HG03442 (cell line): ENCODE measurements around the gene DOK6.
A peak's percentile ranks its signal among the peaks of the same experiment; 100 is the strongest.

Experiments
- ATAC-seq: cut with Tn5 transposase; IDR thresholded peaks from one replicate; pipeline ENCODE4 v1.9.1; 2021; ENCODE audit warnings: mild to moderate bottlenecking, moderate library complexity; ENCODE audit not compliant: unreplicated experiment

Gene DOK6

DNA sequence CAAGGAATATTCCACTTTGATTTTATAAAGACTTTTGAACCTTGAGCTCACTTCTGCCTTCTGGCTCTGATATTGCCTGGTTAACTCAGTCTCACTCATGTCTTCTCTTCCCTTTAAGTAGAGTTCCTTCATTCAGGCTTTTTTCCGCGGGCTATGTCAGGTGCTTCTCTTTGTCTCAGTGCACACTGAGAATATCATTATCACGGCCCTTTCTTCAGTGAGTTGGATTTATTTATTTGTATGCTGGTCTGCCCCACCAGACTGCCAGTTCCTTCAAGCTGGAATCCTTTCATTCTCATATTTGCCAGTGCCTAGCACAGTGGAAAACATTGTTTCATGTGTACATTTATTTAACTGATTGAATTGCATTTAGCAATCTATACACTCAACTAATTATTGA is 136.5 kb downstream of the DOK6 start:
- no peak for ATAC-seq

DNA sequence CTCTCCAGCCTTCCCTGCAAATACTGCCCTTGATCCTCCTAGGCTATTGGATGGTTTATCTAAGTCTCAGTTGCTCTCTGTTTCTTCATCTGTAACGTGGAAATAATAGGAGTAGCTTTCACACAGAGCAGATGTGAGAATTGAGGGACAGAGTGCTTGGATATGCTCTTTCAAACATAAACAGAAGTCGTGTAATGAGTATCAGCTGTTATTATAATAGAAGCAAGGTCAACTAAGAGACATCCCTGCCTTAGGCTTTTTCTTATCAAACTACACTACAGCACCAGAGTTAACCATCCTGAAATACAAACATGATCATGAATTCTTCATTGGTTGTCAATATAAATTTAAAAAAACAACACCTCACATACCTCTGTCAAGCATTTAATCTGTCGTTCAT is 138.2 kb downstream of the DOK6 start:
- no peak for ATAC-seq

DNA sequence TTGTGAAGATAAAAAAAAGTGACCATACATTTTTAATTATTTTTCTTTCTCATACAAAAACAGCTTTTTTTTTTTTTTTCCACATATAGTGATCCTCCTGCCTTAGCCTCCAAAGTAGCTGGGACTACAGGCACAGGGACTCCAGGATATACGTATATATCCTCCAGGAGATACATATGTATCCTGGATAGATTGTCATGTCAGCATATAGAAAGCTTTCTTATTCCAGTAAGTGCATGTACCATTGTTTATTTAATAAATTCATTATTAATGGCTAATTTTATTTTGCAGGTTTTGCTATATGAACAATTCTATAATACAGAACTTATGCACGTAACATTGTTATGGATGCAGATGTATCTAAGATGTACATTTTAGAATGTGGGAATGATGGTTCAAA is 138.7 kb downstream of the DOK6 start:
- no peak for ATAC-seq

DNA sequence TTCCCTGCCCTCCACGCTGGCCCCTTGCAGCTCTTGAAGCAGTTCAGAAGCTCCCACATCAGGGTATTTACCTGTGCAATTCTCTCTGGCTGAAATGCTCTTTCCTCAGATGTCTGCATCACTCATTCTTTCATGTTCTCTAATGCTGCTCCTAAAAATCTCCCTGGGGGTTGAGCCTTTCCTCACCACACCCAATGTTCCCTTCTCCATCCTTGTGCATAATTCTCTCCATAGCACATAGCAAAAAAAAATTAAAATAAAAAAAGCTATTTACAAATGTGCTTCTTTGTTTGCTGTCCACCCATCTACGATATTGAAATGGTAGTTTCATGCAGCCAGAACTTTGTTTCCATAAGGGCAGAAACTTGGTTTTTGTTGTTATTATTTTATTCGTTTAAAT is 155.5 kb downstream of the DOK6 start:
- no peak for ATAC-seq

DNA sequence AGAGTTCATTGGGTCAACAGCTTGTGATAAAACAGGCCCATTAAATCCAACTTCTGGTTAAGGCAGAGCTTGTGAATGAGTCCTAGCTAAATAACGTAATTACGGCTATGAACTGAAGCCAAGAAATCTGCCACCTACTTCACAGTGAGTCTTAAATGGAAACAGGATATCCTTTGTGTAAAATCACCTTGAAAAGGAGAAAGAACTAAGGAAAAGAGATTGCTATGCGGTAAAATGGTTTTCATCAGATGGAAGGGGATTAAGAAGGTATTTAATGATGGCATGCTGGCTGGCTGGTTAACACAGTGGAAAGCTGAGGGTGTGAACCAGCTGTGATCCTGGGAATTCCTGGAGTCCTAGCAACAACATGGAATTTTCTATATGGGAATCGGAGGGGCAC is 156.6 kb downstream of the DOK6 start:
- no peak for ATAC-seq

DNA sequence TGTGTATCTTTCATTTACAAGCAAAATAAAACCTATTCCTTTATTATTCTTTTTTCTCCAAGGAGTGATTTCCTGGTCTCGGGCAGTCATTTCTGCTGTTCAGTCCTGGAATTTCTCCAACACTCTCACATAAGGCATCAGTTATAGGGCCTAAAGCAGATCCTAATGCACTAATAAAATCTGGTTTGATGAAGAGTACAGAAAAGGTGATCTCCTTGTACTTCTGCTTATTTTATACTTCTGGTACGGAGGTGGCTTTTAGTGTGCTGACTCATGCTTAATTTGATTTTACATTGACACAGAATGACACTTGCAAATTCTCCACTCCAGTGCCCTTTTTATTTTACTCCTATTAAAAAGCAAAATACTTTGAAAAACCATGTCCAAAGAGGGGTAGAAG is 157.4 kb downstream of the DOK6 start:
- no peak for ATAC-seq

DNA sequence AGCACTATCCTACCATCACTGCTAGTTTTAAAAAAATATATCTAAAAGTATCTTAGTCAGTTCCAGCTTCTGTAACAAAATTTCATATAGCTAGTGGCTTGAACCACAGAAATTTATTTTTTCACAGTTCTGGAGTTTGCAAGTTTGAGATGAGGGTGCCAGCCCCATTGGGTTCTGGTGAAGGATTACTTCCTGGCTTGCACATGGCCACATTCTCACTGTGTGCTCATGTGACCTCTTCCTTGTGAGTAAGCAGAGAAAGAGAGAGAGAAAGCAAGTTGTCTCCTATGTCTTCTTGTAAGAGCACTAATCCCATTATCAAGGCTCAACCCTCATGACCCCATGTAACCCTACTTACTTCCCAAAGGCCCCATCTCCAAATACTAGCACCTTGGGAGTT is 158.9 kb downstream of the DOK6 start:
- ATAC-seq: no peak

DNA sequence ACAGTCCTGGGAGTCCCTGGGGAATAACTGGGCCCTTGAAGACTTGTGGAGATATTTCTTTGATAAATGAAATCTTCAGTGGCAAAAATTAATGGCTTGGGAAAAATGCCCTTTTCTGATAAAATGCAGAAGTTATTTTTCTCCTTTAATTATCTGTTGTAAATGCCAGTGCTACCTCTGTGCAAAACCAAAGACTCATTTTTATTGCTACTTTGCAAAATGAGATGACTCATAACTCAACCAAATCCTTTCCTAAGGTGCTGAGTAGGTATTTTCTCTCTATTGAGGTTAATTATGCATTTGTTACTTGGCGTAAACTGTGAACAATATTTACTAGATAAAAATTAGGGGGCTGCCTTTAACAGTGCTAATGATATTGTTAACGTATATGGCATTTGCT is 163.9 kb downstream of the DOK6 start:
- ATAC-seq: no peak

DNA sequence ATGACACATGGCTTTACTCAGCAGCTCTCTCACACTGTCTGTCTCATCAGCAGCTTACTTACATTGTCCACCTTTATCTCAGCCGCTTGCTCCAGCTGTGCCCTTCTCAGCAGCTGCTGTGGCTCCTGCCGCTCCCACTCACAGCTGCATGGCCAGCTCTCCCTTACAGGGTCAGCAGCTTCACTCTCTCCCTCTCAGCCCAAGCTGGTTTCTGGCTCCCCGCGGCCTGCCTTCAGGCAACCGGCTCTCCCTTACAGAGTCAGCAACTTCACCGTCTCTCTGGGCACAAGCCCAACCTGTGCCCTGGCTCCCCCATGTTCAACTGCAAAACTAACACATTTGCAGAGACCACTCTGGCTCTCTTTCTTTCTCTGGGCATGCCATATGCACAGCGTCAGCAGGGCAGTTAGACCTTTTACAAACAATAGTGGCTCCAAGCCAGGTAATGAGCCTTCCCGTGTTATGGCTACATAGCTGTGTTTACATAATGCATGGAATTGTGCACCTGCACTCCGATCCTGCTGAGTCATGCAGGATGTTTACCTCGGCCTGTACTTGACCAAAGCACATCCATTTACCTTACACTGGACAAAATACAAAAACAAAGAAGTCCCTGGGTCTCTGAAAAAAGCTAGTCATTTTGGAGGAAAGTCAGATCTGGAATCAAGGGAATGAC is 167.3 kb downstream of the DOK6 start:
- ATAC-seq: no peak

DNA sequence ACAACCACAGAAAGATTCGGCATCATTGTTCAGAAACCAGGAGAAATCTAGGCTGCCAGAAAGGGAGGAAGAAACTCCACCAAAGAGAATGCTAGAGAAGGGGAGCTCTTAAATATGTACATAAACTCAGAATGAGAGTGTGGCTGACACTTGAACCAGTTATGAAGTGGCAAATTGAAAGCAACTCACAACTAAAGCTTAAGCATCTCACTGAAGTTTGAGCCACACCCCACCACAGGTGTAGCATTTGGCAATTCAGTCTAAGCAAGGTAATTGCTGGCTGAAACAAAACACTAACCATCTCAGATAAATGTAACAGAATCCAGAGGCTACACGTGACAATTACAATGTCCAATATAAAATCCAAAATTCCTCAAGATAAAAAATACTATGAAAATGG is 168.4 kb downstream of the DOK6 start:
- ATAC-seq: no peak

DNA sequence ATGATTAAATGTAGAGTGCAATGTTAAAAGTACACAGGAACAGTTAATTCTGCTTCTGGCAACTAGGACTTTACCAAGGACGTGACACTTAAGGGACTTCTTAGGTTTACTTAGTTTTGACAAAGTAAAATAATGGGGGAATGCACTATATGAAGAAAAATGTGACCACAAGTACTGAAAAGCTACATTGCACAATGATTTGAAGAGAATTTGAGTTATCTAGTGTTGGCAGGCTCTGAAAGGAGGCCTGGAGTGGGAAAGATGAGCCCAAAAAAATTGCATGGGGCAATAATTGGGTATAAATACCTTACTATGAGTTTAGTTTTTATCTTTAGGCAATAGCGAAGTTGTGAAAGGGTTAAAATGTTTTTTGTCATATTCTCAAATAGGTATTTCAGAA is 173.7 kb downstream of the DOK6 start:
- ATAC-seq: no peak

DNA sequence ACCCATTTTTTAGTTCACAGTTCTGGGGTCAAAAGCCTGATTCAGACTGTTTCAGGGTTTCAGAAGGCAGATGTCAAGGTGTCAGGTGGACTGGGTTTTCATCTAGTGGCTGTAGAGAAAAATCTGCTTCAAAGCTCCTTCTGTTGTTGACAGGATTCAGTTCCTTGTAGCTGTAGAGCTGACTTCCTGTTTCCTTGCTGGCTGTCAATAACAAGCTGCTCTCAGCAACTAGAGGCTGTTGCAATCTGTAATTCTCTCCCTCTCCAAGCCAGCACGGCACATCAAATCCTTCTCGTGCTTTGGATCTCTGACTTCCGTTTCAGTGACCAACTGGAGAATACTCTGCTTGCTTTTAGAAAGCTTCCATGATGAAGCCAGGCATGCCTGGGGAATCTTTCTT is 179.4 kb downstream of the DOK6 start:
- ATAC-seq: peak; percentile 87

DNA sequence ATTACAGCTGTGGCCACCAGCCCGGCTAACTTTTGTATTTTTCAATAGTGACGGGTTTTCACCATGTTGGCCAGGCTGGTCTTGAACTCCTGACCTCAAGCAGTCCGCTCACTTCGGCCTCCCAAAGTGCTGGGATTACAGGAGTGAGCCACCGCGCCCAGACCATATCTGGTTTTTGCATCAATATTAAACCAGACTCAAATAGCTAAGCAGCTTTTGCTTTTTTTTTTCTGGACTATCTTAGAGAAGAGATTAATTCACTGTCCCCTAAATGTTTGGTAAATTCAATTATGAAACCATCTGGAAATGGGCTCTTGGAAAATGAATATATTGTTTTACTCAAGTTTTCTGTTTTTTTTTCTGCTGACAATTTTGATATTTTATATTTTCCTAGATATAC is 183.7 kb downstream of the DOK6 start:
- ATAC-seq: no peak

DNA sequence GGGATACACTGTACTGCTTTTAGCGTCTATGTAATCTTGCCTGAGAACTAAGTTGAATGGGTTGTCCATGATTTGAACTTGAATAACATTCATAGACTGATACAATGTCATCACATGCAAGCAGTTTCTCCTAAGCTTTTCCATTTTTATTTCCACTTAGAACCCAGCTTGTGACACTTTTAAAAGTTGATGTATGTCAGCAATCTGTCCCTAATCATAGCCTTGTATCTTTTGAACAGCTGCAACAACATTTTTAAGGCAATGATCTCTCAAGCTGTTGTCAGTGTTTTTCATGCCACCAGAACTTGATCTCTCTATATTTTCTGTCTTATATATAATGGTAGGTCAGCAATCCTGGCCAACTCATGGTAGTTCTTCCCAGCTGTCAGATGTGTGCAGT is 185.0 kb downstream of the DOK6 start:
- ATAC-seq: no peak

DNA sequence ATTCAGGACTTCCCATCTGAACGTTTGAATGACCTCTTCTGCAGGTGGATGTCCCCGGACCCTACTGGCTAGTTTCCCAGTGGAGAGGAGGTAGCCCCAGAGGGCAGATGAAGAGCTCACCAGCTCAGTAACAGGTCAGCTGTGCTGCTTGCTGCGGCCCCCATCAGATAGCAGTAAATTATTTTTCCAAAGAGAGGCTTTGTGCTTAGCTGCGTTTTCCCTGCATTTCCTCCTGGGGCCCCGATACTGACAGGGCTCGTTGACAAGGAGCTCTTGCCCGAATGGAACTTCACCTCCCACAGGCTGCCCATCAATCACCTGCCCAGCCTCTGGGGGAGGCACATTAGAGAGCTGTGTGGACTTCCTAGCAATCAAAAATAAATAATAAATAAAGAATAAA is 185.8 kb downstream of the DOK6 start:
- ATAC-seq: no peak

DNA sequence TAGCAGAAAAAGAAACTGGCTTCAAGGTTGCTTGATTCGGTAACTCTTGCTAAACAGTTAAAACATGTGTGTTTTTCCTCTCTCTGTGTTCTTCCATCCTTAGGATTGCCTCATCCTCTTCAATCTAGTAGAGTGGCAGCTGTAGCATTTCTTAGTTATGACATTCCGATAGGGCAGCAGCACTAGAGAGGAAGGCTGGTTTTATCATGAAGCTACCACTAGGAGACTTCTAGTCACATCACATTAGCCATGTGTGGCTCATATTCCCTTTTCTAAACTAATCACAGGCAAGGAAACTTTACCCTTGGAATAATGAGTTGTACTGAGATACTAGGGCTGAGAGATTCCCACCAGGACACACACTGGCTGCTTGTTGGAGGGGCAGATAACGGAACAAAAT is 187.6 kb downstream of the DOK6 start:
- ATAC-seq: no peak

DNA sequence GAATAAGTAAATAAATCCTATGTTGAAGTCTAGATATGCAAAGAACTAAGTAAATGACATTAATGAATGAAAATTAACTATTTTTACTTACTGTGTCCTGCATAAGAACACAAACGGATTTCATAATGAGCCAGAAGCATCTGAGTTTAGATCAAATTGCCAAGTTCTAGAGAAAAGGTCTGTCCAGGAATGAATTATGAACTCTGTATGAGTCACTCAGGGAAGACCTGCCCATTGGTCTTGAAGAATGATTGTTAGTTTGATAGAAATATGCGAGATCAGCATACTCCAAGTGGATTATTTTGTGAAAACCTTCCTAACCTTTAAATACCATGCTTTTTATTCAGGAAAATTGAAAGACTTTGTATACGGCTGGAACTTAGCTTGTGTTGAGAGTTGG is 189.5 kb downstream of the DOK6 start:
- no peak for ATAC-seq

DNA sequence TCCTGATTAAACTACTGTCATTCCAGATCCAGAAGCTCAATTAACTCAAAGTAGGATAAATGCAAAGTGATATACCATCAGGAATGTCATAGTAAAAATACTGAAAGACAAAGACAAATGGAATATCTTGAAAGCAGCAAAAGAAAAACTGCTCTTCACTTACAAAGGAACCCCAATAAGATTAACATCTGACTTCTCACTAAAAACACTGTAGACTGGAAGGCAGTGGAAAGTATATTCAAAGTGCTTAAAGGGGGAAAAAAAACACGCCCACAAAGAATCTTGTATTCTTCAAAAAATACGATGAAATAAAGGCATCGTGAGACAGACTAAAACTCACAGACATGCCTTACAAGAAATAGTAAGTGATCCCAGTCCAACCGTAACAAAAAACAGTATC is 195.7 kb downstream of the DOK6 start:
- ATAC-seq: no peak

DNA sequence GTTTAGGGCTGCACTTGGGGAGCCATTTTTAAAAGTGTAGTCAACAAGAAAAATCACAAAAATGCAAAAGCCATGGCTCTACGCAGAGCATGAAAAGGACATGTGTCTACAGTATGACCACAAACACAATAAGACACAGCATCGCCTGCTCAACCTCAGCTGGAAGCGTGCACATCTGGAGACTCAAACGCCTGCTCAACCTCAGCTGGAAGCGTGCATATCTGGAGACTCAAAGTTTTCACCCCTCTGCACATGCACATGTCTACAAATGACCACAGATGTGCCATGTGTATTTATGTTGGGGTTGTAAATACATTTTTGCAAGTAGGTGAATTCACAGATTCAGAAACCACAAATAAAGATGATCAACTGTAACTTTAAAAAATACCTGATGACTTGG is 196.9 kb downstream of the DOK6 start:
- no peak for ATAC-seq

DNA sequence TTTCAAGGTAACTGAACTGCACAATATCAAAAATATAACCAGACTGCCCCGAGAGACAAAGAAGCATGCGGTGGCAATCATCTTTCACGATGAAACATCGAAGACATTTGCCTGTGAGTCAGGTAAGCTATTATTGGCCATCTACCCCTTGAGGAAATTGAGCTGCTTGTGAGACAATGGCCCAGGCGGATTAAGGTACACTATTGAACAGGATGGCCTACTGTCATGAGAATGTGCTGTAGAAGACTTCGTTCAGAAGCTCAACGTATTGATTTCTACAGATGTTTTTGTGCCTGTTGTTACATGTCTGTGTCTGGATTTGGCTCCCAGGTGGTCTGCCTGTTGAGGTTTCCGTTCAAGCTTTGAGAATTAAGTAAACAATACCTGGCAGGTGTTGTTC is 198.7 kb downstream of the DOK6 start:
- no peak for ATAC-seq

DNA sequence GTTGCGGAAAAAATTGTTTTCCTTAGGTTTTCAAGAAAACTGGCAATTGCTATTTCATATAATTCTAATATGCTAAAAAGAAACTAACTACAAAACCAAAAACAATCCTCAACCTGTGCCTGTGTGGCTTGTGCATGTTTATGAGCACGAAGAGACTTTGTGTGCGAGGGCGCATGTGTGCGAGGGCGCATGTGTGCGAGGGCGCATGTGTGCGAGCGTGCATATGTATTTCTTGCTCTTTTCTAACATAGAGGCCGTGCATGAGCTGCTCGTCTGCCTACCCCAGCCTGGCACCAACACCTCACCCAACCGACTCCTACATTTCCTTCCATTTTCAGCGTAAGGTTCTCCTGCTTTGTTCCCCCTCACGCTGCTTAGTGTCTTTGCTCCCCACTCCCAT is 211.6 kb downstream of the DOK6 start:
- ATAC-seq: no peak

DNA sequence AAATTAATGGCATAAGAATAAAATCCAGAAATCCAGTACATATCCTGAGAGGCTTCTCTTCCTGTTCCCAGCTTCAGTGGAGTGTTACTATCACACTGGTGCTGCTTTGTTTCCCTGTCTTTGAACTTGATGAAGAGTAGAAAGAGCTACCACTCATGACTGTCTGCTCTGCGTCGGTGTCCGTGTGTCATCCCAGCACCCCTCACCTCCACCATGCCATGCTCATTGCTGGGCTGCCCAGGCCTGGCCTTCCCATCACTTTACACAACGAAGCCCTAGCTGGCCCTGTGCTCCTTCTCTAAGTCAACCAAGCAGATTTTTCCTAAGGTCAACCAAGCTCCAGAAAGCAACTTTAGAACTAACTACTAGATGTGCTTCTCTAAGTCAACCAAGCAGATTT is 215.4 kb downstream of the DOK6 start:
- ATAC-seq: no peak

DNA sequence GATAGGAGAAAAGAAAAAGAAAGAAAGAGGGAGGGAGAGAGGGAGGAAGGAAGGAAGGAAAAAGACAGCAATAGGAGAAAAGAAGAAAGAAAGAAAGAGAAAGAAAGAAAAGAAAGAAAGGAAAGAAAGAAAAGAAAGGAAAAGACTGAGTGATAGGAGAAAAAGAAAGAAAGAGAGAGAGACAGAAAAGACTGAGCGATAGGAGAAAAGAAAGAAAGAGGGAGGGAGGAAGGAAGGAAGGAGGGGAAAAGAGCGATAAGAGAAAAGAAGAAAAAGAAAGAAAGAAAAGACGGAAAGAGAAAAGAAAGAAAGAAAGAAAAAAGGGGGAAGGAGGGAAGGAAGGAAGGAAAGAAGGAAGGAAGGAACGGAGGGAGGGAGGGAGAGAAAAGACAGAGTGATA is 216.7 kb downstream of the DOK6 start:
- ATAC-seq: no peak

DNA sequence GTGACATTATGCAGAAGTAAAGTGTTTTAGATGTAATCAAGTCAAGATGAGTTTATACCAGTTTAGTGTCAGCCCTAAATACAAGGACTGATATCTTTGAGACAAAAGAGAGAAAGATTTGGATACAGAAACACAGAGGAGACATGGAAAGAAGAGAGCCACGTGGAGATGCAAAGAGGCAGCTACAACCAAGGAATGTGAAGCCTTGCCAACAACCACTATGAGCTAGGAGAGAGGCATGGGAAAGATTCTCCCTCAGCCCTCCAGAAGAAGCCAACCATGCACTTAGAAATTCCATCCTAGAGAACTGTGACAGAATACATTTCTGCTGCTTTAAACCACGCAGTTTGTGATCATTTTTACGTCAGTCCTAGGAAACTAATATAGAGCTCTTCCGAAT is 217.2 kb downstream of the DOK6 start:
- ATAC-seq: no peak
